Astrocyte (in vitro differentiated cells and primary cell): ENCODE data around the gene PAM16. TPM values are rescaled to one million over a fixed set of nuclear protein-coding genes. Genes with fewer than 3 reads are reported as not detected.

Experiments
- DNase-seq: peaks from one replicate; pipeline ENCODE4 v3.0.0-alpha.2; 2010; ENCODE audit warnings: low read depth
- FAIRE-seq: peaks from 2 replicates; lab custom pipeline; 2011; peaks lifted over from hg19 to GRCh38; lab: Jason Lieb, UNC
- H2AFZ ChIP-seq: 2 replicates; pipeline ENCODE4 v1.6.0; 2012; ENCODE audit warnings: low read depth, low read length, inconsistent platforms
- H3K27ac ChIP-seq: 2 replicates; pipeline ENCODE4 v1.5.1; 2011; ENCODE audit warnings: low read depth, low read length, inconsistent platforms
- H3K27me3 ChIP-seq: 2 replicates; pipeline ENCODE4 v1.6.0; 2011; ENCODE audit warnings: low read length, inconsistent platforms; ENCODE audit not compliant: insufficient read depth
- H3K36me3 ChIP-seq: 2 replicates; pipeline ENCODE4 v1.5.1; 2011; ENCODE audit warnings: low read length, inconsistent platforms; ENCODE audit not compliant: insufficient read depth
- H3K4me1 ChIP-seq: 2 replicates; pipeline ENCODE4 v1.5.1; 2011; ENCODE audit warnings: low read length, inconsistent platforms; ENCODE audit not compliant: insufficient read depth
- H3K4me2 ChIP-seq: 2 replicates; pipeline ENCODE4 v1.6.0; 2012; ENCODE audit warnings: low read length, inconsistent platforms
- H3K4me3 ChIP-seq: 2 replicates; pipeline ENCODE4 v1.5.1; 2011; ENCODE audit warnings: low read depth, mild to moderate bottlenecking, low read length, inconsistent platforms; ENCODE audit not compliant: insufficient read depth
- H3K79me2 ChIP-seq: 2 replicates; pipeline ENCODE4 v1.6.0; 2012; ENCODE audit warnings: mild to moderate bottlenecking, low read length, inconsistent platforms; ENCODE audit not compliant: insufficient read depth
- H3K9ac ChIP-seq: 2 replicates; pipeline ENCODE4 v1.6.0; 2012; ENCODE audit warnings: mild to moderate bottlenecking, low read length, inconsistent platforms
- H3K9me3 ChIP-seq: 2 replicates; pipeline ENCODE4 v1.5.1; 2012; ENCODE audit warnings: low read depth, mild to moderate bottlenecking, low read length, inconsistent platforms; ENCODE audit not compliant: insufficient read depth
- H4K20me1 ChIP-seq: 2 replicates; pipeline ENCODE4 v1.6.0; 2012; ENCODE audit warnings: low read length, inconsistent platforms; ENCODE audit not compliant: insufficient read depth
- H3K27ac Mint-ChIP-seq: one replicate; pipeline ENCODE4 v1.8.0; 2021; ENCODE audit warnings: mild to moderate bottlenecking, mixed read lengths; ENCODE audit not compliant: unreplicated experiment
- H3K27me3 Mint-ChIP-seq: one replicate; pipeline ENCODE4 v1.8.0; 2021; ENCODE audit warnings: low read depth, mixed read lengths; ENCODE audit not compliant: unreplicated experiment
- H3K36me3 Mint-ChIP-seq: one replicate; pipeline ENCODE4 v1.8.0; 2021; ENCODE audit warnings: low read depth, mixed read lengths; ENCODE audit not compliant: unreplicated experiment
- H3K4me1 Mint-ChIP-seq: one replicate; pipeline ENCODE4 v1.8.0; 2021; ENCODE audit warnings: low read depth, mixed read lengths; ENCODE audit not compliant: unreplicated experiment
- H3K4me3 Mint-ChIP-seq: one replicate; pipeline ENCODE4 v1.8.0; 2021; ENCODE audit warnings: mild to moderate bottlenecking, moderate library complexity, mixed read lengths; ENCODE audit not compliant: unreplicated experiment
- H3K9me3 Mint-ChIP-seq: one replicate; pipeline ENCODE4 v1.8.0; 2021; ENCODE audit warnings: mild to moderate bottlenecking, mixed read lengths; ENCODE audit not compliant: unreplicated experiment
- EZH2 ChIP-seq: IDR thresholded peaks from 2 replicates; pipeline ENCODE4 v1.6.1; 2012; ENCODE audit warnings: mild to moderate bottlenecking, low read length, inconsistent platforms; ENCODE audit not compliant: insufficient read depth
- total RNA-seq: library from RNA; stranded (reverse); gene quantifications from 2 replicates; pipeline ENCODE4 v1.2.1, GENCODE V29; 2021
- TF ChIP-seq, protein P1 (sequence below): IDR thresholded peaks from 2 replicates; pipeline ENCODE4 v1.5.1; 2011; ENCODE audit warnings: low read depth, mild to moderate bottlenecking, inconsistent platforms, low read length, moderate library complexity; ENCODE audit not compliant: insufficient read depth

Gene PAM16
- total RNA-seq, 1 donor from 2014 or later, result 51.9 TPM

DNA sequence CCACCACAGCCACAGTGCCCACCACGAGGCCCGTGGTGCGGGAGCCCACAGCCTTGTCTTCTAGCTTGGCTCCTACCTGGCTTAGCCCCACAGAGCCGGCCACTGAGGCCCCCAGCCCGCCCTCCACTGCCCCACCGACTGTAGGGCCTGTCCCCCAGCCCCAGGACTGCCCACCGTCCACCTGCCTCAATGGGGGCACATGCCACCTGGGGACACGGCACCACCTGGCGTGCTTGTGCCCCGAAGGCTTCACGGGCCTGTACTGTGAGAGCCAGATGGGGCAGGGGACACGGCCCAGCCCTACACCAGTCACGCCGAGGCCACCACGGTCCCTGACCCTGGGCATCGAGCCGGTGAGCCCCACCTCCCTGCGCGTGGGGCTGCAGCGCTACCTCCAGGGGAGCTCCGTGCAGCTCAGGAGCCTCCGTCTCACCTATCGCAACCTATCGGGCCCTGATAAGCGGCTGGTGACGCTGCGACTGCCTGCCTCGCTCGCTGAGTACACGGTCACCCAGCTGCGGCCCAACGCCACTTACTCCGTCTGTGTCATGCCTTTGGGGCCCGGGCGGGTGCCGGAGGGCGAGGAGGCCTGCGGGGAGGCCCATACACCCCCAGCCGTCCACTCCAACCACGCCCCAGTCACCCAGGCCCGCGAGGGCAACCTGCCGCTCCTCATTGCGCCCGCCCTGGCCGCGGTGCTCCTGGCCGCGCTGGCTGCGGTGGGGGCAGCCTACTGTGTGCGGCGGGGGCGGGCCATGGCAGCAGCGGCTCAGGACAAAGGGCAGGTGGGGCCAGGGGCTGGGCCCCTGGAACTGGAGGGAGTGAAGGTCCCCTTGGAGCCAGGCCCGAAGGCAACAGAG, 31.0 kb upstream of the PAM16 start:
- no peak overlapping the region for H2AFZ ChIP-seq
- TF ChIP-seq EZH2, result no peak
- TF ChIP-seq, protein P1, sequence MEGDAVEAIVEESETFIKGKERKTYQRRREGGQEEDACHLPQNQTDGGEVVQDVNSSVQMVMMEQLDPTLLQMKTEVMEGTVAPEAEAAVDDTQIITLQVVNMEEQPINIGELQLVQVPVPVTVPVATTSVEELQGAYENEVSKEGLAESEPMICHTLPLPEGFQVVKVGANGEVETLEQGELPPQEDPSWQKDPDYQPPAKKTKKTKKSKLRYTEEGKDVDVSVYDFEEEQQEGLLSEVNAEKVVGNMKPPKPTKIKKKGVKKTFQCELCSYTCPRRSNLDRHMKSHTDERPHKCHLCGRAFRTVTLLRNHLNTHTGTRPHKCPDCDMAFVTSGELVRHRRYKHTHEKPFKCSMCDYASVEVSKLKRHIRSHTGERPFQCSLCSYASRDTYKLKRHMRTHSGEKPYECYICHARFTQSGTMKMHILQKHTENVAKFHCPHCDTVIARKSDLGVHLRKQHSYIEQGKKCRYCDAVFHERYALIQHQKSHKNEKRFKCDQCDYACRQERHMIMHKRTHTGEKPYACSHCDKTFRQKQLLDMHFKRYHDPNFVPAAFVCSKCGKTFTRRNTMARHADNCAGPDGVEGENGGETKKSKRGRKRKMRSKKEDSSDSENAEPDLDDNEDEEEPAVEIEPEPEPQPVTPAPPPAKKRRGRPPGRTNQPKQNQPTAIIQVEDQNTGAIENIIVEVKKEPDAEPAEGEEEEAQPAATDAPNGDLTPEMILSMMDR, result no peak
- H3K4me2 ChIP-seq, result no peak overlapping the region
- no peak overlapping the region for H3K27ac ChIP-seq
- Mint-ChIP-seq H3K27me3 (no peaks in the 10 kb centered on the region), H3K4me1 (peaks cover 16% of the 10 kb centered on the region), H3K9me3 (no peaks in the 10 kb centered on the region), H3K36me3 (no peaks in the 10 kb centered on the region), H3K27ac (no peak overlapping the region), H3K4me3 (no peak overlapping the region)
- H3K79me2 ChIP-seq, result peaks cover 46% of the 10 kb centered on the region
- DNase-seq, result no peak
- H3K9me3 ChIP-seq, result no peaks in the 10 kb centered on the region
- H4K20me1 ChIP-seq, result peaks cover 69% of the 10 kb centered on the region
- no peak overlapping the region for H3K9ac ChIP-seq
- H3K4me3 ChIP-seq, result no peak overlapping the region
- no peak for FAIRE-seq
- no peaks in the 10 kb centered on the region for H3K27me3 ChIP-seq
- H3K4me1 ChIP-seq, result peaks cover 48% of the 10 kb centered on the region
- H3K36me3 ChIP-seq, result no peaks in the 10 kb centered on the region

DNA sequence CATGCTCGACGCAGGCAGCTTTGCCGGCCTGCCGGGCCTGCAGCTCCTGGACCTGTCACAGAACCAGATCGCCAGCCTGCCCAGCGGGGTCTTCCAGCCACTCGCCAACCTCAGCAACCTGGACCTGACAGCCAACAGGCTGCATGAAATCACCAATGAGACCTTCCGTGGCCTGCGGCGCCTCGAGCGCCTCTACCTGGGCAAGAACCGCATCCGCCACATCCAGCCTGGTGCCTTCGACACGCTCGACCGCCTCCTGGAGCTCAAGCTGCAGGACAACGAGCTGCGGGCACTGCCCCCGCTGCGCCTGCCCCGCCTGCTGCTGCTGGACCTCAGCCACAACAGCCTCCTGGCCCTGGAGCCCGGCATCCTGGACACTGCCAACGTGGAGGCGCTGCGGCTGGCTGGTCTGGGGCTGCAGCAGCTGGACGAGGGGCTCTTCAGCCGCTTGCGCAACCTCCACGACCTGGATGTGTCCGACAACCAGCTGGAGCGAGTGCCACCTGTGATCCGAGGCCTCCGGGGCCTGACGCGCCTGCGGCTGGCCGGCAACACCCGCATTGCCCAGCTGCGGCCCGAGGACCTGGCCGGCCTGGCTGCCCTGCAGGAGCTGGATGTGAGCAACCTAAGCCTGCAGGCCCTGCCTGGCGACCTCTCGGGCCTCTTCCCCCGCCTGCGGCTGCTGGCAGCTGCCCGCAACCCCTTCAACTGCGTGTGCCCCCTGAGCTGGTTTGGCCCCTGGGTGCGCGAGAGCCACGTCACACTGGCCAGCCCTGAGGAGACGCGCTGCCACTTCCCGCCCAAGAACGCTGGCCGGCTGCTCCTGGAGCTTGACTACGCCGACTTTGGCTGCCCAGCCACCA, 30.2 kb upstream of the PAM16 start:
- peaks cover 48% of the 10 kb centered on the region for H3K4me1 ChIP-seq
- FAIRE-seq, result no peak
- peaks cover 12% of the 10 kb centered on the region for H3K4me1 Mint-ChIP-seq

More for the DNA sequence above, 30.2 kb upstream of the PAM16 start:
- no peak overlapping the region for H3K4me2 ChIP-seq
- TF ChIP-seq, protein P1, result no peak
- TF ChIP-seq EZH2, result no peak
- H3K36me3 ChIP-seq, result no peaks in the 10 kb centered on the region
- H4K20me1 ChIP-seq, result peaks cover 77% of the 10 kb centered on the region
- no peak overlapping the region for H3K4me3 ChIP-seq
- H3K9ac ChIP-seq, result no peak overlapping the region
- Mint-ChIP-seq H3K27me3 (no peaks in the 10 kb centered on the region), H3K4me3 (no peak overlapping the region), H3K27ac (no peak overlapping the region), H3K36me3 (no peaks in the 10 kb centered on the region), H3K9me3 (no peaks in the 10 kb centered on the region)
- no peaks in the 10 kb centered on the region for H3K27me3 ChIP-seq
- H3K79me2 ChIP-seq, result peaks cover 54% of the 10 kb centered on the region
- DNase-seq, result no peak
- no peak overlapping the region for H2AFZ ChIP-seq
- H3K27ac ChIP-seq, result no peak overlapping the region
- H3K9me3 ChIP-seq, result no peaks in the 10 kb centered on the region
